Activated CD4-positive, alpha-beta T cell treated with anti-CD3 and anti-CD28 coated beads, Interleukin-2, Interleukin-4, amounts not matched to agents 100 ng/mL and 50 ng/mL, durations not matched to agents 16 hours and 8 hours (primary cell): ENCODE data around the gene IL32.

Experiments
- DNase-seq: peaks from one replicate; pipeline ENCODE4 v3.0.0-alpha.2; 2020; ENCODE audit warnings: low spot score

Gene IL32

DNA sequence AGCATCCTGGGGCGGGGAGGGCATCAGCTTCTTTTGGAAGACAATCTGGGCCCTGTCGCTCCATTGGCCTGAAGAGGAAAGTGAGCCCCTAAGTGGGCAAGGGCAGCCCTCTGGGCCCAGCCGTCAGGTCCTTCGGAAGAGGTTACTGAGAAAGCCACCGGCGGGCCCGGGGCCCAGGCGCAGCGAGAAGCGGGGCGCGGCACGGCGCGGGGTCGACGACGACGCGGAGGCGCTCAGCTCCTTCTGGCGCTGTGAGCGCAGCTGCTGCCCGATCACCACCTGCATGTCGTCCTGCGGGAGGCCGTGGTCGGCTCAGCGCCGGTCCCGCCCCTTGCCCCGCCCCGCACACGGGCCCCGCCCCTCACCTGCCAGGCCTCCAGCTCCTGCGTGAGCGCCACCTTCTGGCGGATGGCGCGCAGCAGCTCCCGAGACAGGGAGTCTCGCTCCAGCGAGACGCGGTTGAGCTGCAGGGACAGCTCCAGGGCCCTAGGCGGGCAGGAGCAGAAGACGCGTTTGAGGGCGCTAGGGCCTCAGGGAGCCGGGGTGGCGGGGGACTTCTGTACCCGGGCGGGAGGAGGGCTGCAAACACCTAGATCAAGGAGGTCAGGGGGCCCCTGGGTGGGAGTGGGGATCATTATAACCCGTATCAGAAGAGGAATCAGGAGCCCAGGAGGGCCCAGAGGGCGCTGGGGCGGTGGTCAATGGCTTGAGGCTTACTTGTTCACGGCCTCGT, 37.3 kb upstream of the IL32 start:
- peak; percentile 93 for DNase-seq

DNA sequence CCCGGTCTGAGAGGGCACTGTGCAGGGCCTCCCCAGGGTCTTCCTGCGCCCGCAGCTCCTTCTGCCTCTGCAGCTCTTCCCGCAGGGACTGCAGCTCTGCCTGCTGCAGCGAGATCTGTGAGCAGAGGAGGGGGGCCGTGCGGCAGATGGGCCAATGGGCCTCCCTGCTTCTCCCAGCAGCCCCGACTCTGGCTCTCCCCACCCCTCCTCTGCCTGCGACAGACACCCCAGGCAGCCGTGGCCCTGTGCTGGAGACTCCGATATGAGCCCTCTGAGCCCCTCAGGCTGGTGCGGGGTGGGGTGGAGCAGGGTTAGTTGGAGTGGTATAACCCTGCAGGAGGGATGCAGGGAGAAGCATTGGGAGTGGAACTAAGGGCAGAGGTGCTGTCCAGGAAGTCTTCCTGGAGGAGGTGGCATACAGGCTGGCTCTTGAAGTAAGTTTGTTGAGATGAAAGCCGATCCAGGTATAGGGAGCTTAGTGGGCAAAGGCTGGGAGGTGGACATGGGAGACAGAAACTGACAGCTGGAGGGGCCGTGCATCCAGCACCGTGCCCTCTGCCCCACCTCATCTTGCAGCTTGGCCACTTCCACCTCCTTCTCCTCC, 36.6 kb upstream of the IL32 start:
- no peak for DNase-seq

DNA sequence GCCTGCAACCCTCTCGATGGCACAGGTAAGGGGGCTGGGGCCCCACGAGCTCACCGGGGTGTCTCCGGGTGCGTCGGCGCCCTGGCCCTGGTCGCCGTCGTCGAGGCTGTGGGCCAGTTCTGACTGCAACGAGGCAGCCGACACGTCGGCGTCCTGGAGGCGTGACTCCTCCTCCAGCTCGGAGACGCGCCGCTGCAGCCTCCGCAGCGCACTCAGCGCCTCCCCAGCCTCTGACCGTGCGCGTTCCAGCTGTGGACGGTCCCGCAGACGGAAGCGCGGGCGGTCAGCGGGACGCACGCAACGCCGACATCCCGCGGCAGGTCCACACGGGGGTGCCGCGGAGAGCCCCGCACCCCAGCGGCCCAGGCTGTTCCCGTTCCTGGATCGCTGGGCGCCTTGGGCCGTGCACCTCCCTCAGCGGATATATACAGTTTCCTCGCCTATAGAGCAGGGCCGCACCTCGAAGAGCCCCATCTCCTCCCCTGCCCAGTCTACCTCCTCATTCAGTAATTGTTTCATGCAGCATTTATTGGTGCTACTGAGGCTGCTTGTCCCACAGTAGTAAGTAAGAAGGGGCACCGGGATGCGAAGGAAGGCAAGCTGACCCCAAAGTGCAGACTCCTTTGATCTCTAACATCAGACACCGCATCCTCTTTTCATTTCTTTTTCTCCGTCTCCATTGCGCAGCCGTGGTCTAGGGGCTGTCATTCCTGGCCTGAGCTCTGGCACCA, 35.8 kb upstream of the IL32 start:
- DNase-seq = peak; percentile 55

DNA sequence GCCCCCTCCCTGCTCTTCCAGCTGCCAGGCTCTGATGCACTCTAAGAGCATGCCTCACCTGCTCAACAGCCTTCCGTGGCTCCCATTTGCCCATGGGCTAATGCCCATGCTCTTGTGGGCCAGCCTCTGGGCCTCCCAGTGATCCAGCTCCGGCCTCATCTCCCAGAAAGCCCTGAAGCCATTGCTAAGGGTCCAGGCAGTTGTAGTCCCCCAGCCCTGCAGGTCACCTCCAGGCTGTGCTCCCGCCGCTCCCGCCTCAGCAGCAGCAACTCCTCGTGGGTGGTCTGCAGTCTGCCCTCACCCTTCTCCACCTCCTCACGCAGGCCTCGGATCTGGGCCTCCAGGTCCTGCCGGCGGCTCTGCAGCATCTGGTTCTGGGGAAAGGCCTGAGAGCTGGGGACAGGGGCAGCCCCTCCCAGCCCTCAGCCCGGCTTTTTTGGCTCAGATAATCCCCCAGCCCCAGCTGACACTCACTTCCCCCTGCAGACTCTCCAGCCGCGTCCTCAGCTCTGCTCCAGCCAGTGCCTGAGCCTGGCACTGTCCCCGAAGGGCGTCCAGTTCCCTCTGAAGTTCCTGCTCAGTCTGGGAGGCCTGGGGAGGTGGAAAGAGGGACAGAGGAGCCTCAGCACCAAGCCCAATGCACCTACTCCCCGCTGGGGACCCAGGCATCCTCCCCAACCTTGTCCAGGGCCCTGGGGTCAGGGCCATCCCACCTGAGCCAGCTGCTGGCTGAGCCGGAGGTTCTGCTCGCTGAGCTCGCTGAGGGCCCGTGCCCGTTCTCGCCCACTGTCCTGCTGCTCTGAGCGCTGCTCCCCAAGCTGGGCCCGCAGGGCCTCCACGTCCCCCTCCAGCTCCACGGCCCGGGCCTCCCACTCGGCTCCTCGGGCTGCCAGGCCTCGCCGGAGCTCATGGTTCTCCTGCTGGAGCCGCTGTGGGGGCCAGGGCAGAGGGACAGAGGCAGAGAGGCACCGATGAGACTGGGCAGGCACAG, 34.9 kb upstream of the IL32 start:
- no peak for DNase-seq

DNA sequence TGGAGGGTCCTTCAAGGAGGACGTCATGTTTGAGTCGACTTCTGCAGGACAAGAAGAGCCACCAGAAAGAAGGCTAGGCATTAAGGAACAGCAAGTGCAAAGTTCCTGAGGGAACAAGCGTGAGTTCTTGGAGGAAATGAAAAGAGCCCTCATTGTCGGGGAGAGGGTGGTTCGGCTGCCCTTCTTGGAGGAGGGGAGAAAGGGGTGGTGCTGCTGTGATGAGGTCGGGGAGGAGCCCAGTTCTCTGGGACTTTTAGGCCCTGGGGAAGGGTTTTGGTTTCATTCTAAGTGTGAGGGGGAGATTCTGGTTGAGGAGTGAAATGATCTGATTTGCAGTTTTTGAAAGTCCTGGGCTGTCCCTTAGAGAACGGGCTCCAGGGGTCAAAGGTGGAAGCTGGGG, 32.8 kb upstream of the IL32 start:
- no peak for DNase-seq

- DNase-seq = no peak
These were observed 30.0 kb upstream of the IL32 start for GRCh38 chr16:3035289-3035971.

GRCh38 chr16:3035972-3036725, 29.3 kb upstream of the IL32 start:
- DNase-seq = no peak

- DNase-seq = no peak
These were observed 28.6 kb upstream of the IL32 start, which contains the start of gene BICDL2 for GRCh38 chr16:3036726-3037315. BICDL2 (minus strand) TSS chr16:3036944; CDS start chr16:3035496, 1,448 bp downstream.

GRCh38 chr16:3038256-3038655, 27.2 kb upstream of the IL32 start:
- no peak for DNase-seq

DNA sequence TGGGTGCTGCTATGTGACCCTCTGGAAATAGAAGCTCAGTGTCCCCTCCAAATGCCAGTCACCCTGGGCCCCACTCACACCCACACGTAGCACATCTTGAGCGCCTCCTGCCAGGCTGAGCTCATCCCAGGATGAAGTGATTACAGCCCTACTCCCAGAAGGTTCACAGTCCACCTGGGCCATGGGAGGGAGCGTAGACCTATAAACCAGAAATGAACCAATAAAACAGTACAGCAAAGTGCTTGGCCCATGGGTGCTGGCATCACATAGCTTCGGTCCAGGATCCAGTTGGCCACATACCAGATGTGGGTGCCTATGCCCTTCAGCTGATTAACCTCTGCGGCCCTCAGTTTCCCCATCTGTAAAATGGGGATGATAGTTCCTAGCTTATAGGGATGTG, 26.5 kb upstream of the IL32 start:
- DNase-seq = no peak

DNA sequence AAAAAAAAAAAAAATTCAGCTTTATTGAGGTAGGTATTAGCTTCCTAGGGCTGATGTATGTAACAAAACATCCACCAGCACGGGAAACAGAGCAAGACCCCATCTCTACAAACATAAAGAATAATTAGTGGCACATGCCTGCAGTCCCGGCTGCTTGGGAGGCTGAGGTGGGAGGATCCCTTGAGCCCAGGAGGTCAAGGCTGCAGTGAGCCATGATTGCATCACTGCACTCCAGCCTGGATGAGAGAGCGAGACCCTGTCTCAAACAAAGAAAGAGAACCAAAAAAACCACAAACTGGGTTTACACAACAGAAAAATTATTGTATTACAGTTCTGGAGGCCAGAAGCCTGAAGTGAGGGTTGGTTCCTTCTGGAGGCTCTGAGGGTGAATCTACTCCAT, 23.1 kb upstream of the IL32 start:
- no peak for DNase-seq

DNA sequence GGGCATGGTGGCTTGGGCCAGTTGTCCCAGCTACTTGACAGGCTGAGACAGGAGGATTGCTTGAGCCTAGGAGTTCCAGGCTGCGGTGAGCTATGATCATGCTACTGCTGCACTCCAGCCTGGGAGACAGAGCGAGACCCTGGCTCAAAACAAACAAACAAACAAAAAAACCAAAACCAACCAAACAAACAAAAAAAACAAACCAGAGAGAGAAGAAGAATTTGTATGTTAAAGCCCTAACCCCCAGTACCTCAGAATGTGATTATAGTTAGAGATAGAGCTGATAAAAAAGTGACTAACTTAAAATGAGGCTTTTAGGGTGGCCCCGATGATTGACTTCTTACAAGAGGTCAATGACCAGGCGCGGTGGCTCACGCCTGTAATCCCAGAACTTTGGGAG, 20.7 kb upstream of the IL32 start:
- no peak for DNase-seq

- DNase-seq = no peak
These were observed 19.4 kb upstream of the IL32 start, which contains the start of gene MMP25 for GRCh38 chr16:3045758-3046640. MMP25 (plus strand) TSS chr16:3046561; CDS start chr16:3046918, 357 bp downstream.

DNA sequence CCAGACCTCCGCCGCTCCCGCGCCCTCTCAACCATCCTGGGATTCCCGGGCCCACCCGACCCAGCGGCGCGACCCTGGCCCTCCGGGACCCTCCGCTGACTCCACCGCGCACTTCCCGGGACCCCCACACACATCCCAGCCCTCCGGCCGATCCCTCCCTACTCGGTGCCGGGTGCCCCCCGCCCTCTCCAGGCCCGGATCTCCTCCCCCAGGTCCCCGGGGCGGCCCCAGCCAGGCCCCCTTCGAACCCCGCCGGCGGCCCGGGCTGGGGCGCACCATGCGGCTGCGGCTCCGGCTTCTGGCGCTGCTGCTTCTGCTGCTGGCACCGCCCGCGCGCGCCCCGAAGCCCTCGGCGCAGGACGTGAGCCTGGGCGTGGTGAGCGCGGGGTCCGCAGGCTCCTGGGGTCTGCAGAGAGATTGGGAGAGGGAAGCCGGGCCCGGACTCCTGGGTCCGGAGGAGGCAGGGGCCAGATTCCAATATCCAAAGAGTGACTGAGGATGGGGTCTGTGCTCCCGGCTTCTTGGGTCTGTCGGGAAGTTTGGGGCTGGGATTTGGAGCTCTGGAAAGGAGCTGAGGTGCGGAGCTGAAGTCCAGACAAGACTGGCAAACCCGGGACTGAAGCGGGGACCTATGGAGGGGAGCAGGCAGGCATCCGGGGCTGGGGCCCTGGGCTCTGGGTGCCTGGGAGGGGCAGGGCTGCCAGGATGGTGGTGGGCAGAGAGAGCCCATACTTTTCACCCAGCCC, 18.6 kb upstream of the IL32 start:
- no peak for DNase-seq

GRCh38 chr16:3047387-3047720, 18.1 kb upstream of the IL32 start:
- no peak for DNase-seq

DNA sequence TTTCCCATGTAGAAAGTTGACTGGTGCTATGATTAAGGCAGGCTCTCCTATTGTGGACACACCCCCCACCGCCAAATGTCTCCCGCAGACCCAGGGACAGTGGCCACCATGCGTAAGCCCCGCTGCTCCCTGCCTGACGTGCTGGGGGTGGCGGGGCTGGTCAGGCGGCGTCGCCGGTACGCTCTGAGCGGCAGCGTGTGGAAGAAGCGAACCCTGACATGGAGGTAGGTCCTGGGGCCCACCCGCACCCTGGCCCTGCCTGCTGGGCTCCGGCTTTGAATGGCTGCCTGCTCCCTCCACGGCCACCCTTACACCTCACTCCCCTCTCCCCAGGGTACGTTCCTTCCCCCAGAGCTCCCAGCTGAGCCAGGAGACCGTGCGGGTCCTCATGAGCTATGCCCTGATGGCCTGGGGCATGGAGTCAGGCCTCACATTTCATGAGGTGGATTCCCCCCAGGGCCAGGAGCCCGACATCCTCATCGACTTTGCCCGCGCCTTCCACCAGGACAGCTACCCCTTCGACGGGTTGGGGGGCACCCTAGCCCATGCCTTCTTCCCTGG, 15.4 kb upstream of the IL32 start:
- no peak for DNase-seq

DNA sequence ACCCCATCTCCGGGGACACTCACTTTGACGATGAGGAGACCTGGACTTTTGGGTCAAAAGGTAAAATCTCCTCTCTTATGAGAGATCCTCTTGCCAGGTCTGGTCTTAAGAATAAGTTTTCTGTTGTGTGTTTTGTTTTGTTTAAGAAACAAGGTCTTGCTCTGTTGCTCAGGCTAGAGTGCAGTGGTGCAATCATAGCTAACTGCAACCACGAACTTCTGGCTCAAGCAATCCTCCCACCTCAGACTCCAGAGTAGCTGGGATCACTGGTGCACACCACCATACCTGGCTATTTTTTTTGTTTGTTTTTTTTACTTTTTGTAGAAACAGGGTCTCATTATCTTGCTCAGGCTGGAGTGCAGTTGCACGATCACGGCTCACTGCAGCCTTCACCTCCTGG, 15.0 kb upstream of the IL32 start:
- no peak for DNase-seq

DNA sequence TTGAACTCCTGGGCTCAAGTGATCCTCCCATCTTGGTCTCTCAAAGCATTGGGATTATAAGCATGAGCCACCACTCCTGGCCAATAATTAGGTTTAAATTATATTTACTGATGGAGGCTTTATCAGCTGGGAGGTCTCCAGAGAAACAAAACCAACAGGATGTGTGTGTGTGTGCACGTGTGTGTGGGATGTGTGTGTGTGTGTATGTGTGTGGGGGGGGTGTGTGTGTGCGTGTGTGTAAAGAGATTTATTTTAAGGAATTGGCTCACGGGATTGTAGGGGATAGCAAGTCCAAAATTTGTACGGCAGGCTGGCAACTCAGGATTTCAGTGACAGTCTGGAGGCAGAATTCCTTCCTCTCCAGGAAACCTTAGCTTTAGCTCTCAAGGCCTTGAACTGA, 14.4 kb upstream of the IL32 start:
- DNase-seq = no peak
